ENCODE measurements around the gene IRAK3. TPM values are rescaled to one million over a fixed set of nuclear protein-coding genes. Genes with fewer than 3 reads are reported as not detected.

Gene IRAK3
- total and polyA plus RNA-seq, 5 donors from 2014 or later: 0.23 to 3.6 (median 1.4) TPM

- Mint-ChIP-seq H3K36me3 (peaks cover 63% of the 10 kb centered on the region), H3K27ac (peak overlapping the region; percentile 52 to 75 (median 59)), H3K4me1 (peaks cover 20 to 23% (median 22%) of the 10 kb centered on the region in 4 donors), H3K27me3 (no peaks in the 10 kb centered on the region), H3K9me3 (peaks cover 0 to 21% (median 4%) of the 10 kb centered on the region in 7 donors), H3K4me3 (no peak overlapping the region)
- Histone ChIP-seq H3K27ac (ENCODE audit: insufficient read depth, low read length, poor library complexity, severe bottlenecking) (peak overlapping the region; percentile 9), H3K36me3 (ENCODE audit: control insufficient read depth, insufficient read depth, low read length) (peaks cover 82% of the 10 kb centered on the region), H3K27me3 (ENCODE audit: control insufficient read depth, insufficient read depth, low read length) (no peaks in the 10 kb centered on the region), H3K4me1 (ENCODE audit: control insufficient read depth, insufficient read depth, low read length, poor library complexity, severe bottlenecking) (no peaks in the 10 kb centered on the region), H3K4me3 (ENCODE audit: low read depth, low read length) (no peak overlapping the region), H3K9me3 (ENCODE audit: control insufficient read depth in 2 of 2, low read length in 2 of 2) (peaks cover 16 to 17% of the 10 kb centered on the region in 2 experiments)
- ATAC-seq (ENCODE audit: low read depth in 2 of 2) (peak in 1 of 2 donors; percentile 44), DNase-seq (peak in 1 of 3 donors; percentile 49)
Observed at GRCh38 chr12:66144791-66145754, 43.9 kb upstream of the IRAK3 start.

GRCh38 chr12:66149702-66150398 is 39.2 kb upstream of the IRAK3 start:
- no peaks in the 10 kb centered on the region for H3K4me1 ChIP-seq (ENCODE audit: control insufficient read depth, insufficient read depth, low read length, poor library complexity, severe bottlenecking)
- Mint-ChIP-seq H3K36me3 (peaks cover 20% of the 10 kb centered on the region), H3K27ac (no peak overlapping the region), H3K27me3 (no peaks in the 10 kb centered on the region), H3K4me1 (peaks cover 2 to 32% (median 26%) of the 10 kb centered on the region in 4 donors), H3K4me3 (no peak overlapping the region), H3K9me3 (no peaks in the 10 kb centered on the region)
- peaks cover 64% of the 10 kb centered on the region for H3K36me3 ChIP-seq (ENCODE audit: control insufficient read depth, insufficient read depth, low read length)
- DNase-seq (no peak), ATAC-seq (ENCODE audit: low read depth in 2 of 2) (no peak)
- no peaks in the 10 kb centered on the region for H3K27me3 ChIP-seq (ENCODE audit: control insufficient read depth, insufficient read depth, low read length)
- H3K9me3 ChIP-seq (ENCODE audit: control insufficient read depth in 2 of 2, low read length in 2 of 2): no peaks in the 10 kb centered on the region
- H3K4me3 ChIP-seq (ENCODE audit: low read depth, low read length): no peak overlapping the region
- H3K27ac ChIP-seq (ENCODE audit: insufficient read depth, low read length, poor library complexity, severe bottlenecking): no peak overlapping the region

GRCh38 chr12:66152732-66153131 is 36.3 kb upstream of the IRAK3 start:
- Mint-ChIP-seq H3K27me3 (no peaks in the 10 kb centered on the region), H3K4me3 (no peak overlapping the region), H3K27ac (no peak overlapping the region), H3K9me3 (no peaks in the 10 kb centered on the region), H3K36me3 (peaks cover 25% of the 10 kb centered on the region), H3K4me1 (peaks cover 21 to 44% (median 33%) of the 10 kb centered on the region in 4 donors)
- no peaks in the 10 kb centered on the region for H3K9me3 ChIP-seq (ENCODE audit: control insufficient read depth in 2 of 2, low read length in 2 of 2)
- H3K36me3 ChIP-seq (ENCODE audit: control insufficient read depth, insufficient read depth, low read length): peaks cover 44% of the 10 kb centered on the region
- ATAC-seq (ENCODE audit: low read depth in 2 of 2) (no peak), DNase-seq (no peak)
- no peak overlapping the region for H3K4me3 ChIP-seq (ENCODE audit: low read depth, low read length)
- no peaks in the 10 kb centered on the region for H3K4me1 ChIP-seq (ENCODE audit: control insufficient read depth, insufficient read depth, low read length, poor library complexity, severe bottlenecking)
- no peaks in the 10 kb centered on the region for H3K27me3 ChIP-seq (ENCODE audit: control insufficient read depth, insufficient read depth, low read length)
- H3K27ac ChIP-seq (ENCODE audit: insufficient read depth, low read length, poor library complexity, severe bottlenecking): no peak overlapping the region

GRCh38 chr12:66154776-66155175 is 34.2 kb upstream of the IRAK3 start:
- H3K27me3 ChIP-seq (ENCODE audit: control insufficient read depth, insufficient read depth, low read length): no peaks in the 10 kb centered on the region
- H3K9me3 Mint-ChIP-seq: peaks cover 0 to 2% (median 0%) of the 10 kb centered on the region in 7 donors
- no peaks in the 10 kb centered on the region for H3K4me1 ChIP-seq (ENCODE audit: control insufficient read depth, insufficient read depth, low read length, poor library complexity, severe bottlenecking)
- ATAC-seq (ENCODE audit: low read depth in 2 of 2) (no peak), DNase-seq (no peak)
- H3K27ac ChIP-seq (ENCODE audit: insufficient read depth, low read length, poor library complexity, severe bottlenecking): no peak overlapping the region
- H3K36me3 Mint-ChIP-seq: peaks cover 24% of the 10 kb centered on the region
- H3K36me3 ChIP-seq (ENCODE audit: control insufficient read depth, insufficient read depth, low read length): peaks cover 41% of the 10 kb centered on the region
- no peak overlapping the region for H3K4me3 Mint-ChIP-seq
- peak overlapping the region in 1 of 3 donors; percentile 6 for H3K27ac Mint-ChIP-seq
- no peaks in the 10 kb centered on the region for H3K27me3 Mint-ChIP-seq
- peaks cover 29 to 61% (median 40%) of the 10 kb centered on the region in 4 donors for H3K4me1 Mint-ChIP-seq
- H3K9me3 ChIP-seq (ENCODE audit: control insufficient read depth in 2 of 2, low read length in 2 of 2): no peaks in the 10 kb centered on the region
- H3K4me3 ChIP-seq (ENCODE audit: low read depth, low read length): no peak overlapping the region

- Mint-ChIP-seq H3K27me3 (no peaks in the 10 kb centered on the region), H3K9me3 (peaks cover 0 to 3% (median 0%) of the 10 kb centered on the region in 7 donors), H3K4me1 (peaks cover 39 to 70% (median 51%) of the 10 kb centered on the region in 4 donors), H3K4me3 (no peak overlapping the region), H3K36me3 (peaks cover 29% of the 10 kb centered on the region), H3K27ac (peak overlapping the region in 1 of 3 donors; percentile 68)
- H3K9me3 ChIP-seq (ENCODE audit: control insufficient read depth in 2 of 2, low read length in 2 of 2): no peaks in the 10 kb centered on the region
- no peak for DNase-seq
- no peaks in the 10 kb centered on the region for H3K4me1 ChIP-seq (ENCODE audit: control insufficient read depth, insufficient read depth, low read length, poor library complexity, severe bottlenecking)
- no peak overlapping the region for H3K27ac ChIP-seq (ENCODE audit: insufficient read depth, low read length, poor library complexity, severe bottlenecking)
- no peaks in the 10 kb centered on the region for H3K27me3 ChIP-seq (ENCODE audit: control insufficient read depth, insufficient read depth, low read length)
- no peak for ATAC-seq (ENCODE audit: low read depth in 2 of 2)
- H3K36me3 ChIP-seq (ENCODE audit: control insufficient read depth, insufficient read depth, low read length): peaks cover 39% of the 10 kb centered on the region
- no peak overlapping the region for H3K4me3 ChIP-seq (ENCODE audit: low read depth, low read length)
Observed at GRCh38 chr12:66156654-66157053, 32.4 kb upstream of the IRAK3 start.

- H3K36me3 Mint-ChIP-seq: peaks cover 39% of the 10 kb centered on the region
- H3K27ac Mint-ChIP-seq: no peak overlapping the region
- Histone ChIP-seq H3K27me3 (ENCODE audit: control insufficient read depth, insufficient read depth, low read length) (no peaks in the 10 kb centered on the region), H3K36me3 (ENCODE audit: control insufficient read depth, insufficient read depth, low read length) (peaks cover 28% of the 10 kb centered on the region), H3K27ac (ENCODE audit: insufficient read depth, low read length, poor library complexity, severe bottlenecking) (no peak overlapping the region), H3K4me1 (ENCODE audit: control insufficient read depth, insufficient read depth, low read length, poor library complexity, severe bottlenecking) (peaks cover 3% of the 10 kb centered on the region), H3K9me3 (ENCODE audit: control insufficient read depth in 2 of 2, low read length in 2 of 2) (no peaks in the 10 kb centered on the region), H3K4me3 (ENCODE audit: low read depth, low read length) (no peak overlapping the region)
- ATAC-seq (ENCODE audit: low read depth in 2 of 2) (no peak), DNase-seq (no peak)
- no peaks in the 10 kb centered on the region for H3K27me3 Mint-ChIP-seq
- peaks cover 52 to 88% (median 69%) of the 10 kb centered on the region in 4 donors for H3K4me1 Mint-ChIP-seq
- H3K4me3 Mint-ChIP-seq: no peak overlapping the region
- H3K9me3 Mint-ChIP-seq: peaks cover 0 to 3% (median 0%) of the 10 kb centered on the region in 7 donors
Observed at GRCh38 chr12:66159123-66159522, 29.9 kb upstream of the IRAK3 start.

- H3K27me3 ChIP-seq (ENCODE audit: control insufficient read depth, insufficient read depth, low read length): no peaks in the 10 kb centered on the region
- Mint-ChIP-seq H3K4me1 (peaks cover 55 to 87% (median 78%) of the 10 kb centered on the region in 4 donors), H3K4me3 (no peak overlapping the region), H3K27me3 (no peaks in the 10 kb centered on the region), H3K9me3 (peaks cover 0 to 4% (median 2%) of the 10 kb centered on the region in 7 donors), H3K27ac (no peak overlapping the region), H3K36me3 (peaks cover 51% of the 10 kb centered on the region)
- H3K4me1 ChIP-seq (ENCODE audit: control insufficient read depth, insufficient read depth, low read length, poor library complexity, severe bottlenecking): peaks cover 7% of the 10 kb centered on the region
- H3K9me3 ChIP-seq (ENCODE audit: control insufficient read depth in 2 of 2, low read length in 2 of 2): peaks cover 0 to 4% of the 10 kb centered on the region in 2 experiments
- no peak overlapping the region for H3K4me3 ChIP-seq (ENCODE audit: low read depth, low read length)
- DNase-seq: no peak
- no peak overlapping the region for H3K27ac ChIP-seq (ENCODE audit: insufficient read depth, low read length, poor library complexity, severe bottlenecking)
- no peak for ATAC-seq (ENCODE audit: low read depth in 2 of 2)
- H3K36me3 ChIP-seq (ENCODE audit: control insufficient read depth, insufficient read depth, low read length): peaks cover 33% of the 10 kb centered on the region
Observed at GRCh38 chr12:66160704-66161103, 28.3 kb upstream of the IRAK3 start.
